Smooth muscle cell of trachea (primary cell): Measurements from ENCODE around the gene FCGR1A. TPM values are rescaled to one million over a fixed set of nuclear protein-coding genes. Genes with fewer than 3 reads are reported as not detected.

ENCODE experiments used
- total RNA-seq: library from RNA; depleted of rRNA; stranded (reverse); fragments of >200 nt; gene quantifications from 2 replicates; pipeline ENCODE4 v1.2.1, GENCODE V29; 2014

The FCGR1A gene
- total RNA-seq: not detected in 2 replicates

DNA sequence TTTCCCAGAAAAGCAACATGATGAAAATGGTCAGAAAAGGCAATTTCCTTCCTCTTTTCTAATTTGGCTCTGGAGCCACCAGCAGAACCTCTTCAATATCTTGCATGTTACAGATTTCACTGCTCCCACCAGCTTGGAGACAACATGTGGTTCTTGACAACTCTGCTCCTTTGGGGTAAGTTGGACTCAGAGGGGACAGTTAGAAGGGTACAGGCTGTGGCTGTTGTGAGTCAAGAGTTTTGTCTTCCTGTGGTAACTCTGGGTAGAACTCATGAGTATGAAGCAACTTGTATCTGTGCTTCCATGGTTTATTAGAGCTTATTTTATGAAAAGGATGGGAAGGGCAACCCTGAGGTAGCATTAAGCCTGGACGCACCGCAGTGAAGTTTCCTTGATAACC lies at the start of gene FCGR1A:
TSS of gene FCGR1A (plus strand) at position 95 of the 400 bp plus-strand sequence. CDS start at position 145, 50 bp downstream.

Other genes starting within 250 kb of the FCGR1A start
- not detected in 2 replicates for gene PPIAL4C, start 198.8 kb upstream of the FCGR1A start, total RNA-seq
- 11.2 and 12.2 TPM in 2 replicates for gene BOLA1, start 116.9 kb downstream of the FCGR1A start, total RNA-seq
- 19.4 and 38.0 TPM in 2 replicates for gene SV2A, start 135.2 kb downstream of the FCGR1A start, total RNA-seq
- 11.4 and 14.4 TPM in 2 replicates for gene SF3B4, start 145.1 kb downstream of the FCGR1A start, total RNA-seq
- gene MTMR11, start 154.2 kb downstream of the FCGR1A start, total RNA-seq: 12.2 and 13.2 TPM in 2 replicates
- gene OTUD7B, start 228.0 kb downstream of the FCGR1A start, total RNA-seq: 19.6 and 20.8 TPM in 2 replicates